DND-41 (cell line): ENCODE data around the gene BCAP31.

Source experiments
- ATAC-seq: fragments of 200-7000 bp; cut with Tn5 transposase; 3 replicates; pipeline ENCODE4 v1.9.1; 2021; ENCODE audit warnings: low read depth; ENCODE audit not compliant: insufficient read depth
- DNase-seq: peaks from one replicate; pipeline ENCODE4 v3.0.0-alpha.2; 2020
- H2AFZ ChIP-seq: 2 replicates; pipeline ENCODE4 v1.6.0; 2012; ENCODE audit warnings: low read depth, low read length
- H3K27ac ChIP-seq: 2 replicates; pipeline ENCODE4 v1.5.1; 2012; ENCODE audit warnings: low read length, inconsistent platforms
- H3K27me3 ChIP-seq: fragments of 200-600 bp; sonication (generic); 2 replicates; pipeline ENCODE4 v1.6.0; 2012; ENCODE audit warnings: low read length, mild to moderate bottlenecking, inconsistent platforms; ENCODE audit not compliant: insufficient read depth, poor library complexity
- H3K36me3 ChIP-seq: 2 replicates; pipeline ENCODE4 v1.5.1; 2012; ENCODE audit warnings: low read length, inconsistent platforms; ENCODE audit not compliant: insufficient read depth
- H3K4me1 ChIP-seq: 2 replicates; pipeline ENCODE4 v1.5.1; 2012; ENCODE audit warnings: mild to moderate bottlenecking, low read length; ENCODE audit not compliant: insufficient read depth
- H3K4me2 ChIP-seq: 2 replicates; pipeline ENCODE4 v1.6.0; 2012; ENCODE audit warnings: mild to moderate bottlenecking, moderate library complexity, low read length, inconsistent platforms; ENCODE audit not compliant: insufficient read depth
- H3K4me3 ChIP-seq, 2 experiments: fragments of 200-600 bp in 1 of 2; shearing (Covaris generic) in 1 of 2; 2 replicates each; pipeline ENCODE4 v1.5.1; 2012 to 2016; ENCODE audit warnings: inconsistent platforms in 2 of 2, low read length in 2 of 2, mild to moderate bottlenecking in 2 of 2, low read depth in 1 of 2, moderate library complexity in 1 of 2
- H3K79me2 ChIP-seq: 2 replicates; pipeline ENCODE4 v1.6.0; 2012; ENCODE audit warnings: low read length, inconsistent platforms; ENCODE audit not compliant: insufficient read depth
- H3K9ac ChIP-seq: 2 replicates; pipeline ENCODE4 v1.6.0; 2012; ENCODE audit warnings: low read depth, mild to moderate bottlenecking, inconsistent platforms, low read length, moderate library complexity
- H3K9me3 ChIP-seq: 2 replicates; pipeline ENCODE4 v1.5.1; 2012; ENCODE audit warnings: low read length, moderate library complexity, mild to moderate bottlenecking, inconsistent platforms; ENCODE audit not compliant: insufficient read depth, severe bottlenecking
- H4K20me1 ChIP-seq: 2 replicates; pipeline ENCODE4 v1.6.0; 2012; ENCODE audit warnings: low read length; ENCODE audit not compliant: insufficient read depth
- CTCF ChIP-seq: IDR thresholded peaks from 2 replicates; pipeline ENCODE4 v1.5.1; 2012; ENCODE audit warnings: borderline replicate concordance, low read length, moderate library complexity, mild to moderate bottlenecking; ENCODE audit not compliant: poor library complexity, severe bottlenecking; ENCODE audit errors: extremely low read depth
- EZH2 ChIP-seq: IDR thresholded peaks from 3 replicates; pipeline ENCODE4 v1.6.1; 2012; ENCODE audit warnings: borderline replicate concordance, low read depth, mild to moderate bottlenecking, moderate library complexity, low read length, inconsistent platforms; ENCODE audit not compliant: severe bottlenecking

BCAP31 gene

GRCh38 chrX:153769158-153769864 is 45.1 kb upstream of the BCAP31 start:
- no peak overlapping the region for H3K4me3 ChIP-seq
- H4K20me1 ChIP-seq, result no peaks in the 10 kb centered on the region
- H3K27me3 ChIP-seq, result no peaks in the 10 kb centered on the region
- no peak overlapping the region for H3K4me2 ChIP-seq
- TF ChIP-seq EZH2 (no peak), CTCF (no peak)
- H3K9ac ChIP-seq, result no peak overlapping the region
- H3K4me1 ChIP-seq, result peaks cover 20% of the 10 kb centered on the region
- no peaks in the 10 kb centered on the region for H3K79me2 ChIP-seq
- H3K9me3 ChIP-seq, result no peaks in the 10 kb centered on the region
- no peak for DNase-seq
- ATAC-seq, result no peak
- no peak overlapping the region for H2AFZ ChIP-seq
- no peak overlapping the region for H3K27ac ChIP-seq
- H3K36me3 ChIP-seq, result no peaks in the 10 kb centered on the region

GRCh38 chrX:153768311-153769157 is 44.3 kb upstream of the BCAP31 start:
- Histone ChIP-seq H3K27ac (no peak overlapping the region), H3K79me2 (no peaks in the 10 kb centered on the region), H3K36me3 (no peaks in the 10 kb centered on the region), H3K4me3 (no peak overlapping the region), H3K4me1 (peaks cover 24% of the 10 kb centered on the region), H3K9me3 (no peaks in the 10 kb centered on the region), H2AFZ (no peak overlapping the region), H3K9ac (no peak overlapping the region), H4K20me1 (peaks cover 3% of the 10 kb centered on the region; the same call in 1 of the 2 replicates), H3K4me2 (no peak overlapping the region), H3K27me3 (no peaks in the 10 kb centered on the region)
- TF ChIP-seq EZH2 (no peak), CTCF (no peak)
- DNase-seq (no peak), ATAC-seq (no peak)

- no peaks in the 10 kb centered on the region for H3K36me3 ChIP-seq
- H3K4me1 ChIP-seq, result peaks cover 24% of the 10 kb centered on the region
- TF ChIP-seq CTCF, result no peak
- no peak for TF ChIP-seq EZH2
- H3K4me2 ChIP-seq, result no peak overlapping the region
- no peak overlapping the region for H3K9ac ChIP-seq
- DNase-seq (no peak), ATAC-seq (no peak)
- no peaks in the 10 kb centered on the region for H3K79me2 ChIP-seq
- no peak overlapping the region for H2AFZ ChIP-seq
- H3K27me3 ChIP-seq, result no peaks in the 10 kb centered on the region
- no peak overlapping the region for H3K27ac ChIP-seq
- H4K20me1 ChIP-seq, result peaks cover 4% of the 10 kb centered on the region; the same call in 1 of the 2 replicates
- no peak overlapping the region for H3K4me3 ChIP-seq
- no peaks in the 10 kb centered on the region for H3K9me3 ChIP-seq
Measured at GRCh38 chrX:153767674-153768055, 43.5 kb upstream of the BCAP31 start.
